ENCODE data around the gene SH3GLB2. TPM values are rescaled to one million over a fixed set of nuclear protein-coding genes. Genes with fewer than 3 reads are reported as not detected.

SH3GLB2 gene
- total and polyA plus RNA-seq, 2 experiments from 2014 or later, result 182 to 203 TPM

- peaks cover 34% of the 10 kb centered on the region for H3K36me3 ChIP-seq
- no peak overlapping the region for H3K27ac ChIP-seq
- TF ChIP-seq CTCF (IDR thresholded peaks at IDR 0.05; ENCODE audit: low read depth, low read length), result no peak
- no peaks in the 10 kb centered on the region for H3K9me3 ChIP-seq (ENCODE audit: low read depth)
- no peaks in the 10 kb centered on the region for H3K27me3 ChIP-seq
- no peaks in the 10 kb centered on the region for H3K4me1 ChIP-seq (ENCODE audit: low read depth)
- no peak for DNase-seq (ENCODE audit: low read depth in 1 of 2, low spot score in 1 of 2)
- no peak overlapping the region for H3K4me3 ChIP-seq
Measured at GRCh38 chr9:129059796-129060785, 32.0 kb upstream of the SH3GLB2 start.

GRCh38 chr9:129058965-129059795 lies 31.0 kb upstream of the SH3GLB2 start:
- Histone ChIP-seq H3K9me3 (ENCODE audit: low read depth) (no peaks in the 10 kb centered on the region), H3K27me3 (no peaks in the 10 kb centered on the region), H3K4me1 (ENCODE audit: low read depth) (no peaks in the 10 kb centered on the region), H3K4me3 (no peak overlapping the region), H3K27ac (no peak overlapping the region), H3K36me3 (peaks cover 31% of the 10 kb centered on the region)
- no peak for TF ChIP-seq CTCF (IDR thresholded peaks at IDR 0.05; ENCODE audit: low read depth, low read length)
- DNase-seq (ENCODE audit: low read depth in 1 of 2, low spot score in 1 of 2), result peak in 1 of 2 donors; percentile 34

GRCh38 chr9:129054163-129054851 lies 26.2 kb upstream of the SH3GLB2 start:
- Histone ChIP-seq H3K4me1 (ENCODE audit: low read depth) (no peaks in the 10 kb centered on the region), H3K9me3 (ENCODE audit: low read depth) (no peaks in the 10 kb centered on the region), H3K4me3 (no peak overlapping the region), H3K27me3 (no peaks in the 10 kb centered on the region), H3K27ac (no peak overlapping the region), H3K36me3 (peaks cover 10% of the 10 kb centered on the region)
- TF ChIP-seq CTCF (IDR thresholded peaks at IDR 0.05; ENCODE audit: low read depth, low read length), result no peak
- no peak for DNase-seq (ENCODE audit: low read depth in 1 of 2, low spot score in 1 of 2)

GRCh38 chr9:129053020-129053419 lies 24.9 kb upstream of the SH3GLB2 start:
- Histone ChIP-seq H3K4me3 (no peak overlapping the region), H3K9me3 (ENCODE audit: low read depth) (no peaks in the 10 kb centered on the region), H3K27ac (no peak overlapping the region), H3K27me3 (no peaks in the 10 kb centered on the region), H3K36me3 (peaks cover 19% of the 10 kb centered on the region), H3K4me1 (ENCODE audit: low read depth) (no peaks in the 10 kb centered on the region)
- TF ChIP-seq CTCF (IDR thresholded peaks at IDR 0.05; ENCODE audit: low read depth, low read length), result no peak
- DNase-seq (ENCODE audit: low read depth in 1 of 2, low spot score in 1 of 2), result no peak

- Histone ChIP-seq H3K27me3 (no peaks in the 10 kb centered on the region), H3K4me3 (no peak overlapping the region), H3K9me3 (ENCODE audit: low read depth) (no peaks in the 10 kb centered on the region), H3K27ac (no peak overlapping the region), H3K36me3 (peaks cover 23% of the 10 kb centered on the region), H3K4me1 (ENCODE audit: low read depth) (no peaks in the 10 kb centered on the region)
- TF ChIP-seq CTCF (IDR thresholded peaks at IDR 0.05; ENCODE audit: low read depth, low read length), result no peak
- no peak for DNase-seq (ENCODE audit: low read depth in 1 of 2, low spot score in 1 of 2)
Measured at GRCh38 chr9:129052592-129052991, 24.5 kb upstream of the SH3GLB2 start.

Data from cardiac muscle cell (in vitro differentiated cells and primary cell).